CD4-positive, alpha-beta T cell (primary cell): ENCODE data around the gene BICRA. TPM values are rescaled to one million over a fixed set of nuclear protein-coding genes. Genes with fewer than 3 reads are reported as not detected.

Source experiments
- ATAC-seq: fragments of 200-7000 bp; cut with Tn5 transposase; one replicate; pipeline ENCODE4 v1.10.0; 2022; ENCODE audit warnings: mild to moderate bottlenecking; ENCODE audit not compliant: poor library complexity
- CTCF ChIA-PET: fragments of 350-600 bp; sonication (Branson Sonifier 250); formaldehyde crosslinking; loops from one replicate; lab custom pipeline; 2021; ENCODE audit warnings: antibody characterized with exemption, inconsistent platforms; lab: Charles Lee
- POLR2A ChIA-PET: fragments of 350-600 bp; sonication (Branson Sonifier 250); formaldehyde crosslinking; loops from one replicate; lab custom pipeline; 2021; ENCODE audit warnings: antibody characterized with exemption, inconsistent platforms; lab: Charles Lee
- DNase-seq, 14 experiments: peaks; one replicate each; pipeline ENCODE4 v3.0.0-alpha.2; 2013 to 2020; ENCODE audit warnings: mixed read lengths in 2 of 14
- H3K27ac ChIP-seq, 2 donors: one replicate each; pipeline versions ENCODE4 v1.5.1 to v1.7.0; 2013; ENCODE audit warnings: low read length in 2 of 2, low read depth in 1 of 2, mild to moderate bottlenecking in 1 of 2
- H3K27me3 ChIP-seq, 2 experiments: 1 replicate in 1 of 2; 2 replicates in 1 of 2; pipeline versions ENCODE4 v1.6.1 to v1.7.0; 2013; ENCODE audit warnings: low read length in 2 of 2, control low read depth in 1 of 2, mild to moderate bottlenecking in 1 of 2, moderate library complexity in 1 of 2; ENCODE audit not compliant: insufficient read depth in 2 of 2, control insufficient read depth in 1 of 2
- H3K36me3 ChIP-seq: one replicate; pipeline ENCODE4 v1.6.1; 2013; ENCODE audit warnings: low read length, control low read depth; ENCODE audit not compliant: insufficient read depth
- H3K4me1 ChIP-seq: one replicate; pipeline ENCODE4 v1.6.1; 2013; ENCODE audit warnings: low read length, control low read depth; ENCODE audit not compliant: insufficient read depth
- H3K4me3 ChIP-seq: one replicate; pipeline ENCODE4 v1.5.1; 2013; ENCODE audit warnings: mild to moderate bottlenecking, low read length, moderate library complexity
- H3K9me3 ChIP-seq, 2 experiments: 1 replicate in 1 of 2; 2 replicates in 1 of 2; pipeline versions ENCODE4 v1.6.1 to v1.7.0; 2013; ENCODE audit warnings: low read length in 2 of 2, mild to moderate bottlenecking in 2 of 2, control low read depth in 1 of 2, moderate library complexity in 1 of 2; ENCODE audit not compliant: control insufficient read depth in 1 of 2, insufficient read depth in 1 of 2
- H3K27ac Mint-ChIP-seq: one replicate; pipeline ENCODE4 v1.8.0; 2020; ENCODE audit warnings: mixed read lengths
- H3K27me3 Mint-ChIP-seq: one replicate; pipeline ENCODE4 v1.8.0; 2021; ENCODE audit warnings: mixed read lengths
- H3K36me3 Mint-ChIP-seq: one replicate; pipeline ENCODE4 v1.8.0; 2021; ENCODE audit warnings: low read depth, mixed read lengths
- H3K4me1 Mint-ChIP-seq: one replicate; pipeline ENCODE4 v1.8.0; 2021; ENCODE audit warnings: low read depth, mixed read lengths
- H3K4me3 Mint-ChIP-seq: one replicate; pipeline ENCODE4 v1.8.0; 2020; ENCODE audit warnings: mild to moderate bottlenecking, mixed read lengths
- H3K9me3 Mint-ChIP-seq: one replicate; pipeline ENCODE4 v1.8.0; 2020; ENCODE audit warnings: mixed read lengths
- intact Hi-C, 2 experiments: fragments of 100-400 bp; cut with DNase I in 1 of 2; cut with micrococcal nuclease in 1 of 2; formaldehyde crosslinking; loops; one replicate each; pipeline versions ENCODE4 v1.15.1 to v1.9.0; 2023 to 2025; cut with DNase I, micrococcal nuclease
- total RNA-seq, 174 experiments: library from RNA in 2 of 174; stranded (reverse) in 2 of 174; gene quantifications; one replicate each; pipeline ENCODE4 v1.2.3 and lab custom pipeline; 2021 to 2026
- TF ChIP-seq, protein P1 (sequence below): fragments of 200-600 bp; IDR thresholded peaks from one replicate; pipeline ENCODE4 v1.8.0; 2022; ENCODE audit warnings: antibody characterized with exemption, mild to moderate bottlenecking

The BICRA gene
- total RNA-seq, 2 experiments from 2014 or later = 21.2 to 22.0 TPM

DNA sequence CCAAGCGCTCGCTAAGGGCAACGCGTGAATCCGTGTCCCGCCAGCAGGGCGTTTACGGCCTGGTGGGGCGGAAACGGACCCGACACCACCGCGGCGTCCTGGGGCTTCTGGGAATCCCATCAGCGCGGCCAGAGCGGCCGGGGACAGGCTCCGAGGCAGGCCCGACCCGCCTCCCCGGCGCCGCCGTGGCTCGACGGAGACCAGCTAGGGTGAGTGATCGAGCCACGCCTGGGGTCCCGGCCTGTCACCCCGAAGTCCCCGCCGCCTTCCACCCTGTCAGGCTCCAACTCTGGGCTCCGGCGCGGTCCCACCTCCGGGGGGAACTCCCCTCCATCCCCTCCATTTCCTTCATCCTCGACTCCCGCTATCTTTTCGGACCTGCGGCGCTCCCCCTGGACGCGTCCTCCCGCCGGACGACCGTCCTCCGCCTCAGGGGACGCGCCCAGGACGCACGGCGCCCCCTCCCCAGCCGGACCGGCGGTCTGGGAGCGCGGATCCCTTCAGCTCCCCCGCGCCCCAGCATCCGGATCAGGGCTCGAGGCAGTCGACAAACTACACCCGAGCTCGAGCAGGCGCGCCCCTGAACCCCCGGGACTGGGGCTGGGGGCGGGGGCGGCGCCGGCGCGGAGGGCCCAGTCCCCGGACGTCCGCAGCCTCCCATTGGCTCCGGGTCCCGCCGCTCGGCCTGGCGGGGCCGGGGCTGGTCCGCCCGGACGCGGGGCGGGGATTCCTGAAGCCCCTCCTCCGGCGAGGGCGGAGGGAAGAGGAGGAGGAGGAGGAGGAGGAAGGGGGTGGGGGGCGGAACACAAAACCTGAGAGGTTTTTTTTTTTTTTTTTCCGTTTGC lies 638 bp upstream of the BICRA start:
- peak overlapping the region; percentile 85 for H3K4me3 ChIP-seq
- POLR2A ChIA-PET = interaction anchor here (0.6 to 1.9 kb wide), 14 partner anchors 8 to 1386 kb away, joined by 3 to 27 read pairs (median 4); partner anchors contain the start of genes KPTN, NAPA, RUVBL2 and ZC3H4
- H3K4me3 Mint-ChIP-seq = peak overlapping the region; percentile 91
- H3K9me3 ChIP-seq = no peaks in the 10 kb centered on the region
- peaks cover 20% of the 10 kb centered on the region for H3K36me3 Mint-ChIP-seq
- TF ChIP-seq, protein P1, sequence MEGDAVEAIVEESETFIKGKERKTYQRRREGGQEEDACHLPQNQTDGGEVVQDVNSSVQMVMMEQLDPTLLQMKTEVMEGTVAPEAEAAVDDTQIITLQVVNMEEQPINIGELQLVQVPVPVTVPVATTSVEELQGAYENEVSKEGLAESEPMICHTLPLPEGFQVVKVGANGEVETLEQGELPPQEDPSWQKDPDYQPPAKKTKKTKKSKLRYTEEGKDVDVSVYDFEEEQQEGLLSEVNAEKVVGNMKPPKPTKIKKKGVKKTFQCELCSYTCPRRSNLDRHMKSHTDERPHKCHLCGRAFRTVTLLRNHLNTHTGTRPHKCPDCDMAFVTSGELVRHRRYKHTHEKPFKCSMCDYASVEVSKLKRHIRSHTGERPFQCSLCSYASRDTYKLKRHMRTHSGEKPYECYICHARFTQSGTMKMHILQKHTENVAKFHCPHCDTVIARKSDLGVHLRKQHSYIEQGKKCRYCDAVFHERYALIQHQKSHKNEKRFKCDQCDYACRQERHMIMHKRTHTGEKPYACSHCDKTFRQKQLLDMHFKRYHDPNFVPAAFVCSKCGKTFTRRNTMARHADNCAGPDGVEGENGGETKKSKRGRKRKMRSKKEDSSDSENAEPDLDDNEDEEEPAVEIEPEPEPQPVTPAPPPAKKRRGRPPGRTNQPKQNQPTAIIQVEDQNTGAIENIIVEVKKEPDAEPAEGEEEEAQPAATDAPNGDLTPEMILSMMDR = no peak
- CTCF ChIA-PET = interaction anchor here (1.0 to 1.5 kb wide), 3 partner anchors 65 to 172 kb away, joined by 4 to 5 read pairs (median 4); partner anchors contain the start of gene KPTN
- no peaks in the 10 kb centered on the region for H3K27me3 ChIP-seq
- H3K4me1 Mint-ChIP-seq = peaks cover 30% of the 10 kb centered on the region
- H3K27ac Mint-ChIP-seq = peak overlapping the region; percentile 91
- peaks cover 11% of the 10 kb centered on the region for H3K36me3 ChIP-seq
- H3K27ac ChIP-seq = peak overlapping the region; percentile 62 to 88
- H3K4me1 ChIP-seq = peaks cover 40% of the 10 kb centered on the region
- ATAC-seq (peak; percentile 81), DNase-seq (peak; percentile 91 to 98 (median 96))
- intact Hi-C loops = loop anchor here (1.0 to 10.0 kb wide), 9 partner anchors 8 to 333 kb away; partner anchors contain the start of genes NAPA (in 2 of the 2), INAFM1 (in 1 of the 2), KPTN (in 1 of the 2) and NOP53 (in 1 of the 2)
- H3K27me3 Mint-ChIP-seq = no peaks in the 10 kb centered on the region
- no peaks in the 10 kb centered on the region for H3K9me3 Mint-ChIP-seq

DNA sequence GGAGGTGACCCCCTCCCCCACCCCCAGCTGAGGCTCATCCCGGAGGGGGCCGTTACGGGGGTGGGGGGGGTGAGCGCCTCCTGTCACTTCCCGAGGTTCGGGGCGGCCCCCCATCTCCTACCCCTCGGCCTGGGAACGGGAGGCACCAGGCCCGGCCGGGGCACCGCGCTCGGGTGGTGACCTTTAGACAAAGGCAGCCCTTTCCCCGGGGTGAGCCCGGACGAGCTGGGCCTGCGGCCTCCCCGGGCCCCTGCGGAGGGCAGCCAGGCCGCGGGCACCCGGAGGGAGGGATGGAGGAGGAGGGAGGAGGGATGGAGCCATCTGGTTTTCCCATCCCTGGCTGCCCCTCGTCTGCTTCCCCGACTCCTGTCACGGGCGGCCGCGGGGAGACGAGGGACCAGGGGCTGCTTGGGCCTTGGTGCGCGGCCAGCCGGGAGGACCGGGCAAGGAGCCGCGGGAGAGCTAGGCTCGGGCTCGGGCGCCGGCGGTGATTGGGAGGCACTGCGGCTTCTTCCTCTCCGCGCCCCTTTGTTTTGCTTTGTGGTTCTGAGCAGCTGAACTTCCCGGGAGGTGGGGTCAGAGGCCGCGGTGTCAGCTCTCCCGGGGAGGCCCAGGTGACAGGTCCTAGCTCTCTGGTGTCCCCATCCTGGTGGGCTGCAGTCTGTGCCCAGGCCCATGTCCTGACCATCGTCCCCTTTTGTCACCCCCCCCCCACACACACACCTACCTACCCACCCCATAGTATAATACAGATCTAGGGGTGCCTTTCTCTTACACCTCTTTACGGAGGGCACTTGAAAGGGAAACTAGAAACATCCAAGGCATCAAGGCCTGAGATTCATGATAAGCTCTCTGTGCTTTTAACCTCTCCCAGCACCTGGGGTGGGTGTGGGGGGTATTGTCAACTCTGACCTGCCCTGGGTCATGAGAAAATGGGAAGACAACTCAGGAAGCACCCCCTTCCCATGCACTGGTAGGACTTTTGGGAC lies 1.3 kb downstream of the BICRA start:
- Histone ChIP-seq H3K4me1 (peaks cover 46% of the 10 kb centered on the region), H3K4me3 (peak overlapping the region; percentile 85), H3K27ac (peak overlapping the region in 1 of 2 donors; percentile 77), H3K9me3 (no peaks in the 10 kb centered on the region), H3K36me3 (peaks cover 21% of the 10 kb centered on the region), H3K27me3 (no peaks in the 10 kb centered on the region)
- peak overlapping the region; percentile 87 for H3K27ac Mint-ChIP-seq
- ChIA-PET CTCF (interaction anchor here (1.7 to 2.5 kb wide), 4 partner anchors 10 to 95 kb away, joined by 3 to 24 read pairs (median 8); partner anchors contain the start of gene NAPA), POLR2A (interaction anchor here (0.5 to 2.6 kb wide), 15 partner anchors 8 to 182 kb away, joined by 3 to 61 read pairs (median 4); partner anchors contain the start of genes KPTN, NAPA and ZNF541)
- intact Hi-C loops = loop anchor here (2.0 to 10.0 kb wide), 8 partner anchors 37 to 335 kb away; partner anchors contain the start of genes INAFM1 (in 1 of the 2), NAPA (in 1 of the 2), NOP53 (in 1 of the 2) and ZNF541 (in 1 of the 2)
- peak; percentile 16 for ATAC-seq
- DNase-seq = peak; percentile 31 to 76 (median 60)
- peaks cover 32% of the 10 kb centered on the region for H3K36me3 Mint-ChIP-seq
- no peaks in the 10 kb centered on the region for H3K27me3 Mint-ChIP-seq
- peak overlapping the region; percentile 86 for H3K4me3 Mint-ChIP-seq
- TF ChIP-seq, protein P1 = no peak
- H3K9me3 Mint-ChIP-seq = no peaks in the 10 kb centered on the region
- peaks cover 38% of the 10 kb centered on the region for H3K4me1 Mint-ChIP-seq
